MM.1S (cell line): ENCODE data around the gene ZMYND15.

ENCODE experiments used
- DNase-seq: peaks from one replicate; pipeline ENCODE4 v3.0.0-alpha.2; 2015
- H2AFZ ChIP-seq: fragments of 300-600 bp; sonication (generic); 2 replicates; pipeline ENCODE4 v1.6.0; 2016; ENCODE audit warnings: antibody characterized with exemption, low read length
- H3F3A ChIP-seq: fragments of 300-600 bp; sonication (generic); 2 replicates; pipeline ENCODE4 v1.6.1; 2016; ENCODE audit warnings: mild to moderate bottlenecking, antibody characterized with exemption, low read length, moderate library complexity, mixed read lengths; ENCODE audit not compliant: insufficient read depth
- H3K27ac ChIP-seq: fragments of 300-600 bp; sonication (generic); 2 replicates; pipeline ENCODE4 v1.5.1; 2016; ENCODE audit warnings: mild to moderate bottlenecking, low read length
- H3K27me3 ChIP-seq: fragments of 300-600 bp; sonication (generic); replicated peaks from 2 replicates; pipeline ENCODE4 v1.6.0; 2016; ENCODE audit warnings: low read length; ENCODE audit not compliant: insufficient read depth
- H3K36me3 ChIP-seq: fragments of 300-600 bp; sonication (generic); replicated peaks from 2 replicates; pipeline ENCODE4 v1.6.1; 2016; ENCODE audit warnings: mild to moderate bottlenecking, low read length, mixed read lengths; ENCODE audit not compliant: insufficient read depth
- H3K4me1 ChIP-seq: fragments of 300-600 bp; sonication (generic); 2 replicates; pipeline ENCODE4 v1.6.1; 2016; ENCODE audit warnings: low read length, mixed read lengths
- H3K4me2 ChIP-seq: fragments of 300-600 bp; sonication (generic); 2 replicates; pipeline ENCODE4 v1.6.0; 2016; ENCODE audit warnings: low read depth, low read length
- H3K4me3 ChIP-seq: fragments of 300-600 bp; sonication (generic); 2 replicates; pipeline ENCODE4 v1.5.1; 2016; ENCODE audit warnings: low read length, mixed read lengths
- H3K79me2 ChIP-seq: fragments of 300-600 bp; sonication (generic); 2 replicates; pipeline ENCODE4 v1.6.1; 2016; ENCODE audit warnings: mixed run types, low read length, mixed read lengths
- H3K9ac ChIP-seq: fragments of 300-600 bp; sonication (generic); 2 replicates; pipeline ENCODE4 v1.6.1; 2016; ENCODE audit warnings: low read length, mixed read lengths
- H3K9me2 ChIP-seq: fragments of 300-600 bp; sonication (generic); replicated peaks from 2 replicates; pipeline ENCODE4 v1.6.1; 2016; ENCODE audit warnings: mild to moderate bottlenecking, low read length, mixed read lengths; ENCODE audit not compliant: insufficient read depth
- H3K9me3 ChIP-seq: fragments of 300-600 bp; sonication (generic); replicated peaks from 2 replicates; pipeline ENCODE4 v1.6.1; 2016; ENCODE audit warnings: mild to moderate bottlenecking, low read length, mixed read lengths; ENCODE audit not compliant: insufficient read depth
- H4K20me1 ChIP-seq: fragments of 300-600 bp; sonication (generic); 2 replicates; pipeline ENCODE4 v1.6.1; 2016; ENCODE audit warnings: mild to moderate bottlenecking, low read length, moderate library complexity, mixed read lengths; ENCODE audit not compliant: insufficient read depth
- CTCF ChIP-seq: fragments of 300-600 bp; sonication (generic); IDR thresholded peaks from 2 replicates; pipeline ENCODE4 v1.5.1; 2016; ENCODE audit warnings: antibody characterized with exemption, low read length, mixed read lengths
- EZH2 ChIP-seq: fragments of 300-600 bp; sonication (generic); optimal IDR thresholded peaks from 2 replicates; pipeline ENCODE3; 2017; ENCODE audit warnings: low read depth, mild to moderate bottlenecking, antibody characterized with exemption, low read length, mixed read lengths
- EZH2phosphoT487 ChIP-seq: fragments of 300-600 bp; sonication (generic); IDR thresholded peaks from 2 replicates; pipeline ENCODE4 v1.6.1; 2018; ENCODE audit warnings: antibody characterized with exemption, low read length

Gene ZMYND15

GRCh38 chr17:4769628-4770027, 30.0 kb downstream of the ZMYND15 start:
- Histone ChIP-seq H3K4me2 (no peak overlapping the region), H3K9ac (no peak overlapping the region), H3F3A (no peaks in the 10 kb centered on the region), H4K20me1 (no peaks in the 10 kb centered on the region), H3K36me3 (no peaks in the 10 kb centered on the region), H3K9me2 (no peaks in the 10 kb centered on the region), H3K9me3 (no peaks in the 10 kb centered on the region), H2AFZ (no peak overlapping the region), H3K4me3 (no peak overlapping the region), H3K27me3 (peaks cover 24% of the 10 kb centered on the region), H3K79me2 (no peaks in the 10 kb centered on the region), H3K4me1 (no peaks in the 10 kb centered on the region), H3K27ac (no peak overlapping the region)
- no peak for DNase-seq
- TF ChIP-seq CTCF = no peak

GRCh38 chr17:4771519-4772234, 32.0 kb downstream of the ZMYND15 start, which contains the start of gene TM4SF5:
TSS of gene TM4SF5 (plus strand) at chr17:4771886. CDS start at chr17:4771923, 37 bp downstream.
- Histone ChIP-seq H3F3A (no peaks in the 10 kb centered on the region), H3K9ac (no peak within 1 kb of the TSS), H4K20me1 (no peaks in the 10 kb centered on the region), H3K4me3 (no peak within 1 kb of the TSS), H3K9me2 (no peaks in the 10 kb centered on the region), H3K4me2 (no peak within 1 kb of the TSS), H3K79me2 (no peaks in the 10 kb centered on the region), H2AFZ (no peak within 1 kb of the TSS), H3K4me1 (no peaks in the 10 kb centered on the region), H3K27ac (no peak within 1 kb of the TSS), H3K27me3 (peaks cover 24% of the 10 kb centered on the region), H3K9me3 (no peaks in the 10 kb centered on the region), H3K36me3 (no peaks in the 10 kb centered on the region)
- no peak for TF ChIP-seq CTCF
- TF ChIP-seq EZH2 = no peak
- TF ChIP-seq EZH2phosphoT487 = no peak
- DNase-seq = no peak

GRCh38 chr17:4772235-4772613, 32.6 kb downstream of the ZMYND15 start:
- Histone ChIP-seq H3K79me2 (no peaks in the 10 kb centered on the region), H3K9me3 (no peaks in the 10 kb centered on the region), H3K4me2 (no peak overlapping the region), H3K9ac (no peak overlapping the region), H3K36me3 (no peaks in the 10 kb centered on the region), H3K9me2 (no peaks in the 10 kb centered on the region), H3K27me3 (peaks cover 24% of the 10 kb centered on the region), H3F3A (no peaks in the 10 kb centered on the region), H2AFZ (no peak overlapping the region), H3K27ac (no peak overlapping the region), H3K4me1 (no peaks in the 10 kb centered on the region), H3K4me3 (no peak overlapping the region), H4K20me1 (no peaks in the 10 kb centered on the region)
- TF ChIP-seq EZH2 (no peak), CTCF (no peak), EZH2phosphoT487 (no peak)
- DNase-seq = no peak
